SU-DHL-6 (cell line): Measurements from ENCODE around the gene ATRN.

Experiments
- H2AFZ ChIP-seq: fragments of 200-600 bp; sonication (generic); 2 replicates; pipeline ENCODE4 v1.6.1; 2014; ENCODE audit warnings: low read depth, mild to moderate bottlenecking, moderate library complexity, mixed read lengths, antibody characterized with exemption, low read length; ENCODE audit not compliant: severe bottlenecking
- H3F3A ChIP-seq: fragments of 200-600 bp; shearing (Covaris generic); 2 replicates; pipeline ENCODE4 v1.6.0; 2016; ENCODE audit warnings: antibody characterized with exemption, mild to moderate bottlenecking; ENCODE audit not compliant: insufficient read depth
- H3K27ac ChIP-seq: fragments of 200-600 bp; sonication (generic); 2 replicates; pipeline ENCODE4 v1.5.1; 2016; ENCODE audit warnings: low read depth, mild to moderate bottlenecking, low read length, moderate library complexity, mixed read lengths
- H3K27me3 ChIP-seq: fragments of 200-600 bp; sonication (generic), shearing (Covaris generic); 2 replicates; pipeline ENCODE4 v1.6.0; 2014; ENCODE audit warnings: mild to moderate bottlenecking, low read length
- H3K36me3 ChIP-seq: fragments of 200-600 bp; sonication (generic); 2 replicates; pipeline ENCODE4 v1.6.1; 2014; ENCODE audit warnings: mild to moderate bottlenecking, low read length, mixed read lengths
- H3K4me2 ChIP-seq: fragments of 300-600, 200-600 bp; shearing (Covaris generic), sonication (generic); 2 replicates; pipeline ENCODE4 v1.6.0; 2014; ENCODE audit warnings: low read length, low read depth, mild to moderate bottlenecking; ENCODE audit not compliant: poor library complexity, severe bottlenecking
- H3K4me3 ChIP-seq: fragments of 200-600 bp; sonication (generic); 2 replicates; pipeline ENCODE4 v1.5.1; 2014; ENCODE audit warnings: antibody characterized with exemption, low read length, mild to moderate bottlenecking, mixed read lengths; ENCODE audit not compliant: insufficient read depth, poor library complexity, severe bottlenecking
- H3K79me2 ChIP-seq: fragments of 200-600 bp; sonication (generic); 2 replicates; pipeline ENCODE4 v1.6.1; 2014; ENCODE audit warnings: mild to moderate bottlenecking, low read length, moderate library complexity; ENCODE audit not compliant: insufficient read depth
- H3K9ac ChIP-seq: fragments of 200-600 bp; sonication (generic); 2 replicates; pipeline ENCODE4 v1.7.0; 2014; ENCODE audit warnings: mild to moderate bottlenecking, low read length
- H3K9me2 ChIP-seq: fragments of 200-600 bp; sonication (generic); replicated peaks from 2 replicates; pipeline ENCODE4 v1.6.1; 2014; ENCODE audit warnings: low read length; ENCODE audit not compliant: insufficient read depth
- H3K9me3 ChIP-seq: fragments of 200-600 bp; sonication (generic); 2 replicates; pipeline ENCODE4 v1.6.1; 2014; ENCODE audit warnings: low read length, mixed read lengths; ENCODE audit not compliant: insufficient read depth
- H4K20me1 ChIP-seq: fragments of 200-600 bp; sonication (generic); 2 replicates; pipeline ENCODE4 v1.6.1; 2014; ENCODE audit warnings: low read depth, mild to moderate bottlenecking, antibody characterized with exemption, low read length, moderate library complexity, mixed read lengths
- CTCF ChIP-seq: fragments of 200-600 bp; sonication (generic); IDR thresholded peaks from one replicate; pipeline ENCODE4 v1.5.1; 2017; ENCODE audit warnings: antibody characterized with exemption, mild to moderate bottlenecking, low read length, moderate library complexity; ENCODE audit not compliant: insufficient read depth, poor library complexity, severe bottlenecking
- EZH2phosphoT487 ChIP-seq: fragments of 200-600 bp; sonication (generic), shearing (Covaris generic); conservative IDR thresholded peaks from 2 replicates; pipeline ENCODE4 v1.6.1; 2018; ENCODE audit warnings: mild to moderate bottlenecking, antibody characterized with exemption, low read length, moderate library complexity, mixed read lengths

The ATRN gene

GRCh38 chr20:3485913-3486312 lies 15.1 kb downstream of the ATRN start:
- H3K9me2 ChIP-seq: no peaks in the 10 kb centered on the region
- 0 out of 2 replicates have a peak, but pooled peaks cover 6% of the 10 kb centered on the region for H3K36me3 ChIP-seq
- H3K9me3 ChIP-seq: peaks cover 6% of the 10 kb centered on the region; the same call in 1 of the 2 replicates
- H3F3A ChIP-seq: no peaks in the 10 kb centered on the region
- H3K79me2 ChIP-seq: no peaks in the 10 kb centered on the region
- no peak overlapping the region for H3K4me3 ChIP-seq
- H3K27ac ChIP-seq: no peak overlapping the region
- H3K27me3 ChIP-seq: no peaks in the 10 kb centered on the region
- TF ChIP-seq EZH2phosphoT487: no peak
- TF ChIP-seq CTCF: no peak
- H3K4me2 ChIP-seq: no peak overlapping the region
- H2AFZ ChIP-seq: no peak overlapping the region
- no peak overlapping the region for H3K9ac ChIP-seq
- H4K20me1 ChIP-seq: no peaks in the 10 kb centered on the region

- no peaks in the 10 kb centered on the region for H4K20me1 ChIP-seq
These were observed 16.0 kb downstream of the ATRN start for GRCh38 chr20:3486850-3487249.

GRCh38 chr20:3492669-3493068 lies 21.9 kb downstream of the ATRN start:
- Histone ChIP-seq H2AFZ (no peak overlapping the region), H3F3A (no peaks in the 10 kb centered on the region), H3K79me2 (no peaks in the 10 kb centered on the region), H3K27me3 (no peaks in the 10 kb centered on the region), H3K9me2 (no peaks in the 10 kb centered on the region), H3K9me3 (no peaks in the 10 kb centered on the region), H3K9ac (no peak overlapping the region), H3K4me2 (no peak overlapping the region), H4K20me1 (0 out of 2 replicates have a peak, but pooled peaks cover 6% of the 10 kb centered on the region), H3K36me3 (no peaks in the 10 kb centered on the region), H3K4me3 (no peak overlapping the region), H3K27ac (no peak overlapping the region)
- no peak for TF ChIP-seq EZH2phosphoT487
- no peak for TF ChIP-seq CTCF

More at GRCh38 chr20:3486850-3487249, 16.0 kb downstream of the ATRN start:
- peaks cover 6% of the 10 kb centered on the region; the same call in 1 of the 2 replicates for H3K9me3 ChIP-seq
- no peaks in the 10 kb centered on the region for H3K79me2 ChIP-seq
- no peaks in the 10 kb centered on the region for H3K27me3 ChIP-seq
- no peak overlapping the region for H3K4me2 ChIP-seq
- H2AFZ ChIP-seq: no peak overlapping the region
- H3F3A ChIP-seq: no peaks in the 10 kb centered on the region
- H3K4me3 ChIP-seq: no peak overlapping the region
- no peak for TF ChIP-seq CTCF
- H3K9ac ChIP-seq: no peak overlapping the region
- H3K9me2 ChIP-seq: no peaks in the 10 kb centered on the region
- 0 out of 2 replicates have a peak, but pooled peaks cover 6% of the 10 kb centered on the region for H3K36me3 ChIP-seq
- H3K27ac ChIP-seq: no peak overlapping the region
